HFF-Myc (cell line): ENCODE results near the gene ARHGAP15.

ENCODE experiments used
- DNase-seq: peaks from one replicate; pipeline ENCODE4 v3.0.0-alpha.2; 2011; ENCODE audit warnings: low read depth; ENCODE audit errors: extremely low read depth
- H3K4me3 ChIP-seq: replicated peaks from 2 replicates; pipeline ENCODE4 v1.5.1; 2011; ENCODE audit warnings: low read depth, mild to moderate bottlenecking, control low read depth, low read length
- CTCF ChIP-seq: IDR thresholded peaks from 2 replicates; pipeline ENCODE4 v1.5.1; 2012; ENCODE audit warnings: mild to moderate bottlenecking, low read depth, low read length, control low read depth; ENCODE audit errors: missing control alignments

Gene ARHGAP15

GRCh38 chr2:143192106-143192505 is 62.9 kb downstream of the ARHGAP15 start:
- no peak for TF ChIP-seq CTCF
- DNase-seq, result no peak
- H3K4me3 ChIP-seq, result no peak overlapping the region

- no peak for DNase-seq
- TF ChIP-seq CTCF, result no peak
- no peak overlapping the region for H3K4me3 ChIP-seq
These were observed 63.5 kb downstream of the ARHGAP15 start for GRCh38 chr2:143192716-143193115.

GRCh38 chr2:143193121-143193520 is 63.9 kb downstream of the ARHGAP15 start:
- H3K4me3 ChIP-seq, result no peak overlapping the region
- no peak for DNase-seq

GRCh38 chr2:143195511-143195910 is 66.3 kb downstream of the ARHGAP15 start:
- no peak for TF ChIP-seq CTCF
- H3K4me3 ChIP-seq, result no peak overlapping the region
- DNase-seq, result no peak

More at GRCh38 chr2:143193121-143193520, 63.9 kb downstream of the ARHGAP15 start:
- no peak for TF ChIP-seq CTCF

GRCh38 chr2:143204062-143204461 is 74.8 kb downstream of the ARHGAP15 start:
- TF ChIP-seq CTCF, result no peak
- no peak overlapping the region for H3K4me3 ChIP-seq
- no peak for DNase-seq

GRCh38 chr2:143205106-143205764 is 76.0 kb downstream of the ARHGAP15 start:
- TF ChIP-seq CTCF, result no peak
- DNase-seq, result no peak
- H3K4me3 ChIP-seq, result no peak overlapping the region
